GM21526 (cell line): Measurements from ENCODE around the gene IFI44.

Source experiments
- ATAC-seq: cut with Tn5 transposase; IDR thresholded peaks from one replicate; pipeline ENCODE4 v1.9.1; 2021; ENCODE audit warnings: moderate library complexity; ENCODE audit not compliant: unreplicated experiment, low FRiP score

The IFI44 gene

GRCh38 chr1:78651241-78651640, 1.6 kb downstream of the IFI44 start:
- ATAC-seq: peak; percentile 54

GRCh38 chr1:78652019-78652560, 2.5 kb downstream of the IFI44 start:
- no peak for ATAC-seq

- ATAC-seq: no peak
These were observed 9.3 kb downstream of the IFI44 start for GRCh38 chr1:78658901-78659300.

- no peak for ATAC-seq
These were observed 14.3 kb downstream of the IFI44 start for GRCh38 chr1:78663923-78664322.

- ATAC-seq: no peak
These were observed 15.1 kb downstream of the IFI44 start for GRCh38 chr1:78664763-78665162.

- no peak for ATAC-seq
These were observed 16.2 kb downstream of the IFI44 start for GRCh38 chr1:78665809-78666208.

- no peak for ATAC-seq
These were observed 18.3 kb downstream of the IFI44 start for GRCh38 chr1:78667939-78668338.

GRCh38 chr1:78668427-78668826, 18.8 kb downstream of the IFI44 start:
- no peak for ATAC-seq

GRCh38 chr1:78672428-78672827, 22.8 kb downstream of the IFI44 start:
- ATAC-seq: no peak

GRCh38 chr1:78673120-78673519, 23.5 kb downstream of the IFI44 start:
- no peak for ATAC-seq

GRCh38 chr1:78676347-78676982, 26.8 kb downstream of the IFI44 start:
- no peak for ATAC-seq

GRCh38 chr1:78676993-78677392, 27.4 kb downstream of the IFI44 start:
- no peak for ATAC-seq

- ATAC-seq: no peak
These were observed 28.2 kb downstream of the IFI44 start for GRCh38 chr1:78677788-78678187.

GRCh38 chr1:78678324-78678723, 28.7 kb downstream of the IFI44 start:
- peak; percentile 85 for ATAC-seq

- ATAC-seq: no peak
These were observed 31.6 kb downstream of the IFI44 start for GRCh38 chr1:78681265-78681664.

GRCh38 chr1:78682496-78682895, 32.9 kb downstream of the IFI44 start:
- ATAC-seq: no peak

GRCh38 chr1:78683079-78683478, 33.4 kb downstream of the IFI44 start:
- no peak for ATAC-seq

- ATAC-seq: no peak
These were observed 37.7 kb downstream of the IFI44 start for GRCh38 chr1:78687315-78687714.

GRCh38 chr1:78687914-78688313, 38.3 kb downstream of the IFI44 start:
- ATAC-seq: no peak

- ATAC-seq: no peak
These were observed 39.1 kb downstream of the IFI44 start for GRCh38 chr1:78688697-78689096.

GRCh38 chr1:78690516-78690915, 40.9 kb downstream of the IFI44 start:
- ATAC-seq: no peak

GRCh38 chr1:78691995-78692747, 42.5 kb downstream of the IFI44 start:
- ATAC-seq: no peak
